H1 (cell line): ENCODE data around the gene GGCX. TPM values are rescaled to one million over a fixed set of nuclear protein-coding genes. Genes with fewer than 3 reads are reported as not detected.
A peak's percentile ranks its signal among the peaks of the same experiment; 100 is the strongest.

Experiments used
- CTCF ChIA-PET: fragments of 300-600 bp; sonication (Branson Sonifier 250); formaldehyde crosslinking; loops from one replicate; lab custom pipeline; 2021; ENCODE audit not compliant: partially characterized antibody; lab: Charles Lee
- POLR2A ChIA-PET: fragments of 300-600 bp; sonication (Branson Sonifier 250); formaldehyde crosslinking; loops from one replicate; lab custom pipeline; 2021; ENCODE audit warnings: inconsistent platforms; ENCODE audit not compliant: partially characterized antibody; lab: Charles Lee
- DNase-seq, 2 experiments: peaks; one replicate each; pipeline versions ENCODE4 v3.0.0 to v3.0.0-alpha.2; 2010 to 2022; ENCODE audit warnings: low spot score in 2 of 2, low read depth in 1 of 2, mixed read lengths in 1 of 2
- FAIRE-seq: peaks from 2 replicates; lab custom pipeline; 2011; peaks lifted over from hg19 to GRCh38; lab: Jason Lieb, UNC
- H2AFZ ChIP-seq: 2 replicates; pipeline ENCODE4 v1.8.1; 2012; ENCODE audit warnings: low read length, inconsistent platforms
- H2AK5ac ChIP-seq: 2 replicates; pipeline ENCODE4 v1.6.1; 2013; ENCODE audit warnings: low read depth, low read length
- H2BK120ac ChIP-seq: replicated peaks from 2 replicates; pipeline ENCODE3; 2013; ENCODE audit warnings: low read depth, low read length, inconsistent platforms
- H2BK12ac ChIP-seq: 2 replicates; pipeline ENCODE4 v1.6.1; 2013; ENCODE audit warnings: low read depth, low read length
- H2BK15ac ChIP-seq: 2 replicates; pipeline ENCODE4 v1.6.1; 2013; ENCODE audit warnings: low read length
- H2BK20ac ChIP-seq: 2 replicates; pipeline ENCODE4 v1.6.1; 2013; ENCODE audit warnings: low read length
- H2BK5ac ChIP-seq: 2 replicates; pipeline ENCODE4 v1.6.1; 2013; ENCODE audit warnings: low read depth, low read length
- H3K14ac ChIP-seq: 2 replicates; pipeline ENCODE4 v1.6.1; 2013; ENCODE audit warnings: inconsistent platforms; ENCODE audit not compliant: insufficient read length
- H3K18ac ChIP-seq: 2 replicates; pipeline ENCODE4 v1.6.1; 2013; ENCODE audit warnings: low read length; ENCODE audit errors: extremely low read depth
- H3K23ac ChIP-seq: 2 replicates; pipeline ENCODE4 v1.6.1; 2013; ENCODE audit warnings: inconsistent platforms; ENCODE audit not compliant: insufficient read length
- H3K23me2 ChIP-seq: 2 replicates; pipeline ENCODE4 v1.6.1; 2013; ENCODE audit warnings: low read depth, low read length
- H3K27ac ChIP-seq: 2 replicates; pipeline ENCODE4 v1.6.1; 2011; ENCODE audit warnings: low read depth, low read length, inconsistent platforms
- H3K27me3 ChIP-seq, 4 experiments: replicated peaks in 1 of 4; 1 replicate in 1 of 4; 2 replicates in 3 of 4; pipeline versions ENCODE4 v1.6.1 to v1.8.1; 2011 to 2013; ENCODE audit warnings: low read length in 3 of 4, mild to moderate bottlenecking in 3 of 4, inconsistent platforms in 2 of 4, mixed read lengths in 2 of 4, moderate library complexity in 1 of 4; ENCODE audit not compliant: control insufficient read depth in 3 of 4, insufficient read depth in 3 of 4; ENCODE audit errors: extremely low read depth in 1 of 4
- H3K36me3 ChIP-seq, 4 experiments: 2 replicates each; pipeline versions ENCODE4 v1.6.1 to v1.8.1; 2011 to 2013; ENCODE audit warnings: mild to moderate bottlenecking in 4 of 4, low read length in 3 of 4, moderate library complexity in 2 of 4, control low read depth in 1 of 4, inconsistent platforms in 1 of 4; ENCODE audit not compliant: insufficient read depth in 4 of 4, control insufficient read depth in 2 of 4
- H3K4ac ChIP-seq: replicated peaks from 2 replicates; pipeline ENCODE3; 2013; ENCODE audit warnings: low read length, low read depth, mixed read lengths, inconsistent platforms; ENCODE audit not compliant: insufficient read length
- H3K4me1 ChIP-seq, 4 experiments: replicated peaks in 1 of 4; 1 replicate in 1 of 4; 2 replicates in 3 of 4; pipeline versions ENCODE4 v1.6.1 to v1.8.1; 2011 to 2013; ENCODE audit warnings: low read length in 3 of 4, inconsistent platforms in 2 of 4, mixed read lengths in 1 of 4; ENCODE audit not compliant: insufficient read depth in 4 of 4, control insufficient read depth in 3 of 4
- H3K4me2 ChIP-seq, 2 experiments: 2 replicates each; pipeline versions ENCODE4 v1.6.1 to v1.8.1; 2011 to 2013; ENCODE audit warnings: low read depth in 2 of 2, low read length in 2 of 2, control low read depth in 1 of 2, inconsistent platforms in 1 of 2, mild to moderate bottlenecking in 1 of 2; ENCODE audit not compliant: insufficient read depth in 1 of 2
- H3K4me3 ChIP-seq, 4 experiments: fragments of 200-600, 300-600 bp in 1 of 4; sonication (generic), shearing (Covaris generic), sonication (Bioruptor Twin) in 1 of 4; 2 replicates each; pipeline versions ENCODE4 v1.5.1 to v1.8.1; 2011 to 2016; ENCODE audit warnings: low read length in 4 of 4, low read depth in 3 of 4, control low read depth in 2 of 4, inconsistent platforms in 2 of 4, mild to moderate bottlenecking in 2 of 4, mixed read lengths in 1 of 4, moderate library complexity in 1 of 4; ENCODE audit not compliant: insufficient read depth in 2 of 4; ENCODE audit errors: extremely low read depth in 1 of 4
- H3K56ac ChIP-seq: replicated peaks from 2 replicates; pipeline ENCODE3; 2013; ENCODE audit warnings: low read depth, mild to moderate bottlenecking, mixed read lengths, low read length, inconsistent platforms; ENCODE audit not compliant: insufficient read length
- H3K79me1 ChIP-seq: 2 replicates; pipeline ENCODE4 v1.6.1; 2013; ENCODE audit warnings: low read depth, low read length, control low read depth
- H3K79me2 ChIP-seq, 2 experiments: 2 replicates each; pipeline versions ENCODE4 v1.6.1 to v1.8.1; 2012 to 2013; ENCODE audit warnings: low read length in 2 of 2, mild to moderate bottlenecking in 2 of 2, inconsistent platforms in 1 of 2; ENCODE audit not compliant: insufficient read depth in 2 of 2, control insufficient read depth in 1 of 2
- H3K9ac ChIP-seq, 4 experiments: replicated peaks in 1 of 4; 1 replicate in 1 of 4; 2 replicates in 3 of 4; pipeline versions ENCODE4 v1.6.1 to v1.8.1; 2011 to 2013; ENCODE audit warnings: low read depth in 3 of 4, low read length in 3 of 4, control low read depth in 2 of 4, mild to moderate bottlenecking in 2 of 4, moderate library complexity in 2 of 4, inconsistent platforms in 1 of 4; ENCODE audit errors: extremely low read depth in 1 of 4
- H3K9me3 ChIP-seq, 2 experiments: 2 replicates each; pipeline versions ENCODE4 v1.6.1 to v1.8.1; 2012 to 2013; ENCODE audit warnings: mild to moderate bottlenecking in 2 of 2, moderate library complexity in 2 of 2, control low read depth in 1 of 2, inconsistent platforms in 1 of 2, low read depth in 1 of 2, low read length in 1 of 2, mixed read lengths in 1 of 2; ENCODE audit not compliant: insufficient read depth in 2 of 2
- H4K20me1 ChIP-seq, 2 experiments: replicated peaks in 1 of 2; 2 replicates each; pipeline versions ENCODE3 to v1.8.1; 2011 to 2013; ENCODE audit warnings: inconsistent platforms in 2 of 2, low read length in 2 of 2, mild to moderate bottlenecking in 1 of 2; ENCODE audit not compliant: insufficient read depth in 2 of 2, control insufficient read depth in 1 of 2
- H4K5ac ChIP-seq: 2 replicates; pipeline ENCODE4 v1.6.1; 2013; ENCODE audit warnings: low read length, low read depth, mixed read lengths, inconsistent platforms; ENCODE audit not compliant: insufficient read length
- H4K8ac ChIP-seq: 2 replicates; pipeline ENCODE4 v1.8.0; 2013; ENCODE audit warnings: mild to moderate bottlenecking, moderate library complexity, low read length, inconsistent platforms; ENCODE audit not compliant: insufficient read depth; ENCODE audit errors: extremely low read depth
- H4K91ac ChIP-seq: replicated peaks from 2 replicates; pipeline ENCODE3; 2013; ENCODE audit warnings: low read length, mixed read lengths, inconsistent platforms; ENCODE audit not compliant: insufficient read length
- CBX5 ChIP-seq: fragments of 300-800, 300-1000 bp; sonication (generic); IDR thresholded peaks from 2 replicates; pipeline ENCODE4 v1.7.1; 2016; ENCODE audit warnings: antibody characterized with exemption, low read length, low read depth
- GTF2F1 ChIP-seq: IDR thresholded peaks from 2 replicates; pipeline ENCODE4 v1.6.1; 2012; ENCODE audit warnings: low read depth, low read length, improper control_type of control experiment, borderline replicate concordance
- JUN ChIP-seq: IDR thresholded peaks from 2 replicates; pipeline ENCODE4 v1.6.1; 2011; ENCODE audit warnings: low read depth, mild to moderate bottlenecking, improper control_type of control experiment, low read length
- MAX ChIP-seq: IDR thresholded peaks from 2 replicates; pipeline ENCODE4 v1.6.1; 2012; ENCODE audit warnings: inconsistent platforms
- POLR2A ChIP-seq, 2 experiments: IDR thresholded peaks; 1 replicate in 1 of 2; 2 replicates in 1 of 2; pipeline ENCODE4 v1.6.1; 2011; ENCODE audit warnings: low read depth in 2 of 2, low read length in 2 of 2, mild to moderate bottlenecking in 2 of 2; ENCODE audit errors: control extremely low read depth in 1 of 2
- SP1 ChIP-seq: IDR thresholded peaks from 2 replicates; pipeline ENCODE4 v1.6.1; 2011; ENCODE audit warnings: low read depth, low read length
- SUZ12 ChIP-seq: fragments of 200-600 bp; sonication (generic); IDR thresholded peaks from 2 replicates; pipeline ENCODE4 v1.6.1; 2012; ENCODE audit warnings: mild to moderate bottlenecking, inconsistent platforms, low read length, moderate library complexity, mixed read lengths
- TAF7 ChIP-seq: optimal IDR thresholded peaks from 2 replicates; pipeline ENCODE3; 2011; ENCODE audit warnings: low read depth, mild to moderate bottlenecking, inconsistent platforms, low read length, moderate library complexity, borderline replicate concordance
- WGBS, 2 experiments: shearing (Covaris generic) in 1 of 2; methylation state at CpG; one replicate each; pipeline versions ENCODE4 v1.1.6 to v1.1.7; 2013 to 2015; ENCODE audit warnings: low lambda C conversion rate in 2 of 2, mixed read lengths in 2 of 2, inconsistent platforms in 1 of 2, low coverage in 1 of 2, missing lambda C conversion rate in 1 of 2; ENCODE audit not compliant: insufficient replicate concordance in 2 of 2, insufficient coverage in 1 of 2, insufficient read length in 1 of 2; ENCODE audit errors: extremely low coverage in 1 of 2, missing lambda C conversion rate in 1 of 2; 5-methylcytosine and 5-hydroxymethylcytosine counted together
- polyA plus RNA-seq, 7 experiments: library from polyadenylated mRNA; depleted of rRNA in 3 of 7; stranded (reverse) in 5 of 7; unstranded in 2 of 7; fragments of >200 nt in 5 of 7; fragments of 200-250 nt in 2 of 7; gene quantifications; 1 replicate in 5 of 7; 2 replicates in 1 of 7; 4 replicates in 1 of 7; pipeline versions ENCODE4 v1.2.1 to v1.2.3, GENCODE V29; 2011 to 2013; ENCODE audit warnings: missing spikeins in 2 of 7, mixed read lengths in 2 of 7
- total RNA-seq: library from RNA; stranded (reverse); fragmentation: NEBNext Ultra II Directional; extraction: Animal tissue kit (Norgen Biotek cat#: 25700); gene quantifications from 2 replicates; pipeline ENCODE4 v1.2.1, GENCODE V29; 2021

The GGCX gene
- total and polyA plus RNA-seq, 2 of the 8 experiments (the other 6 are each of a cell fraction or from before 2014, with no cell fraction given), result 29.4 to 33.8 TPM

GRCh38 chr2:85579266-85579935 is 18.1 kb upstream of the GGCX start:
- no peak overlapping the region for H2BK5ac ChIP-seq
- H3K4me3 ChIP-seq, result no peak overlapping the region
- no peak overlapping the region for H3K14ac ChIP-seq
- WGBS, 2 experiments, result 71% methylated on average over 6 of the region's 6 CpGs; no CpG with 5 or more reads in 1 of the 2 experiments
- H3K79me1 ChIP-seq, result no peaks in the 10 kb centered on the region; the same call in 1 of the 2 replicates
- no peak overlapping the region for H3K18ac ChIP-seq
- H3K27ac ChIP-seq, result no peak overlapping the region
- H3K9me3 ChIP-seq, result no peaks in the 10 kb centered on the region
- no peak overlapping the region for H4K5ac ChIP-seq
- no peak overlapping the region for H2BK20ac ChIP-seq
- peaks cover 3 to 17% (median 10%) of the 10 kb centered on the region in 4 experiments; a peak in 6 of 7 replicates for H3K27me3 ChIP-seq
- no peak overlapping the region for H2BK15ac ChIP-seq
- H3K79me2 ChIP-seq, result no peaks in the 10 kb centered on the region
- H3K4me2 ChIP-seq, result 0 out of 4 replicates have a peak overlapping the region, but pooled peaks of 1 of the 2 experiments have one; percentile 1
- no peak for DNase-seq
- no peak overlapping the region for H2BK120ac ChIP-seq
- H3K36me3 ChIP-seq, result no peaks in the 10 kb centered on the region
- H4K8ac ChIP-seq, result no peak overlapping the region
- TF ChIP-seq SP1 (no peak), SUZ12 (no peak), JUN (no peak), MAX (no peak), TAF7 (no peak), POLR2A (IDR thresholded peaks at IDR 0.05; ENCODE audit: control extremely low read depth in 1 of 2, low read depth in 2 of 2, low read length in 2 of 2) (no peak), GTF2F1 (no peak), CBX5 (no peak)
- peaks cover 2 to 13% (median 7%) of the 10 kb centered on the region in 4 experiments for H3K4me1 ChIP-seq
- ChIA-PET CTCF (interaction anchor here (0.5 to 1.4 kb wide), 3 partner anchors 21 to 160 kb away, joined by 3 to 4 read pairs (median 3); no protein-coding TSS in a partner anchor), POLR2A (interaction anchor here (0.6 to 4.1 kb wide), 8 partner anchors 15 to 250 kb away, joined by 3 to 28 read pairs (median 4); partner anchors contain the start of genes RNF181 and TMEM150A)
- H3K23ac ChIP-seq, result no peak overlapping the region
- no peak overlapping the region for H4K91ac ChIP-seq
- H3K23me2 ChIP-seq, result peaks cover 5% of the 10 kb centered on the region; the same call in 1 of the 2 replicates
- no peak overlapping the region for H3K56ac ChIP-seq
- no peak overlapping the region for H2BK12ac ChIP-seq
- H4K20me1 ChIP-seq, result no peaks in the 10 kb centered on the region
- no peak overlapping the region for H2AK5ac ChIP-seq
- no peak overlapping the region for H3K9ac ChIP-seq
- no peak overlapping the region for H3K4ac ChIP-seq
- no peak for FAIRE-seq
- no peak overlapping the region for H2AFZ ChIP-seq
